Mammary epithelial cell (primary cell): ENCODE data around the gene GRIN2C.

ENCODE experiments used
- EZH2 ChIP-seq: IDR thresholded peaks from 2 replicates; pipeline ENCODE4 v1.6.1; 2012; ENCODE audit warnings: low read length, inconsistent platforms, borderline replicate concordance
- TF ChIP-seq, protein P1 (sequence below), 2 donors: IDR thresholded peaks in 1 of 2; conservative IDR thresholded peaks in 1 of 2; 2 replicates each; pipeline ENCODE4 v1.5.1; 2011 to 2012; ENCODE audit warnings: inconsistent platforms in 2 of 2, low read length in 2 of 2, mild to moderate bottlenecking in 2 of 2, control low read depth in 1 of 2, low read depth in 1 of 2; ENCODE audit not compliant: insufficient read depth in 1 of 2; ENCODE audit errors: extremely low read depth in 1 of 2

DNA sequence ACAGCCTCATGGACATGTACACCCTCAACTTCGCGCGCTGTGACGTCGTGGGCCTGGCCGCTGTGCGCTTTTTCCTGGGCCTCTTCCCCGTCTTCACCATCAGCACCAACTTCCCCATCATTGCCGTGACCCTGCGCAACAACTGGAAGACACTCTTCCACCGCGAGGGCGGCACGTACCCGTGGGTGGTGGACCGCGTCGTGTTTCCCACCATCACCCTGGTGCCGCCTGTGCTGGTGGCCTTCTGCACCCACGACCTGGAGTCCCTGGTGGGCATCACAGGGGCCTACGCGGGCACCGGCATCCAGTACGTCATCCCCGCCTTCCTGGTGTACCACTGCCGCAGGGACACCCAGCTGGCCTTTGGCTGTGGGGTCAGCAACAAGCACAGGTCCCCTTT, 23.5 kb downstream of the GRIN2C start:
- TF ChIP-seq, protein P1, sequence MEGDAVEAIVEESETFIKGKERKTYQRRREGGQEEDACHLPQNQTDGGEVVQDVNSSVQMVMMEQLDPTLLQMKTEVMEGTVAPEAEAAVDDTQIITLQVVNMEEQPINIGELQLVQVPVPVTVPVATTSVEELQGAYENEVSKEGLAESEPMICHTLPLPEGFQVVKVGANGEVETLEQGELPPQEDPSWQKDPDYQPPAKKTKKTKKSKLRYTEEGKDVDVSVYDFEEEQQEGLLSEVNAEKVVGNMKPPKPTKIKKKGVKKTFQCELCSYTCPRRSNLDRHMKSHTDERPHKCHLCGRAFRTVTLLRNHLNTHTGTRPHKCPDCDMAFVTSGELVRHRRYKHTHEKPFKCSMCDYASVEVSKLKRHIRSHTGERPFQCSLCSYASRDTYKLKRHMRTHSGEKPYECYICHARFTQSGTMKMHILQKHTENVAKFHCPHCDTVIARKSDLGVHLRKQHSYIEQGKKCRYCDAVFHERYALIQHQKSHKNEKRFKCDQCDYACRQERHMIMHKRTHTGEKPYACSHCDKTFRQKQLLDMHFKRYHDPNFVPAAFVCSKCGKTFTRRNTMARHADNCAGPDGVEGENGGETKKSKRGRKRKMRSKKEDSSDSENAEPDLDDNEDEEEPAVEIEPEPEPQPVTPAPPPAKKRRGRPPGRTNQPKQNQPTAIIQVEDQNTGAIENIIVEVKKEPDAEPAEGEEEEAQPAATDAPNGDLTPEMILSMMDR (conservative IDR thresholded peaks at IDR 0.05 in 1 of 2, IDR thresholded peaks at IDR 0.05 in 1 of 2; ENCODE audit: extremely low read depth in 1 of 2, insufficient read depth in 1 of 2, low read depth in 1 of 2, low read length in 2 of 2) = no peak
- TF ChIP-seq EZH2 = no peak
